BJ (cell line): ENCODE data around the gene HP. TPM values are rescaled to one million over a fixed set of nuclear protein-coding genes. Genes with fewer than 3 reads are reported as not detected.
A peak's percentile ranks its signal among the peaks of the same experiment; 100 is the strongest.

Experiments
- CTCF ChIA-PET: fragments of 350-600 bp; formaldehyde crosslinking; extraction: SDS; loops from one replicate; lab custom pipeline; 2021; ENCODE audit warnings: antibody characterized with exemption, inconsistent platforms; lab: Yijun Ruan, JAX
- POLR2A ChIA-PET: fragments of 300-600 bp; sonication (Branson Sonifier 250); formaldehyde crosslinking; extraction: SDS; loops from one replicate; lab custom pipeline; 2021; ENCODE audit warnings: antibody characterized with exemption; lab: Charles Lee
- DNase-seq: peaks from one replicate; pipeline ENCODE4 v3.0.0-alpha.2; 2011; ENCODE audit warnings: low read depth
- H3K27me3 ChIP-seq: 2 replicates; pipeline ENCODE4 v1.6.0; 2011; ENCODE audit warnings: low read length; ENCODE audit not compliant: control insufficient read depth, insufficient read depth
- H3K36me3 ChIP-seq: 2 replicates; pipeline ENCODE4 v1.5.1; 2011; ENCODE audit warnings: low read length; ENCODE audit not compliant: control insufficient read depth, insufficient read depth
- H3K4me3 ChIP-seq: 2 replicates; pipeline ENCODE4 v1.5.1; 2011; ENCODE audit warnings: low read depth, mild to moderate bottlenecking, control low read depth, low read length
- CTCF ChIP-seq: IDR thresholded peaks from 2 replicates; pipeline ENCODE4 v1.5.1; 2011; ENCODE audit warnings: low read depth, mild to moderate bottlenecking, control low read depth, inconsistent platforms, low read length, moderate library complexity; ENCODE audit not compliant: insufficient read depth
- polyA plus RNA-seq: library from polyadenylated mRNA; depleted of rRNA; stranded (reverse); fragments of >200 nt; gene quantifications from 2 replicates; pipeline ENCODE4 v1.2.3, GENCODE V29; 2011

Gene HP
- polyA plus RNA-seq, 1 experiment, result not detected

DNA sequence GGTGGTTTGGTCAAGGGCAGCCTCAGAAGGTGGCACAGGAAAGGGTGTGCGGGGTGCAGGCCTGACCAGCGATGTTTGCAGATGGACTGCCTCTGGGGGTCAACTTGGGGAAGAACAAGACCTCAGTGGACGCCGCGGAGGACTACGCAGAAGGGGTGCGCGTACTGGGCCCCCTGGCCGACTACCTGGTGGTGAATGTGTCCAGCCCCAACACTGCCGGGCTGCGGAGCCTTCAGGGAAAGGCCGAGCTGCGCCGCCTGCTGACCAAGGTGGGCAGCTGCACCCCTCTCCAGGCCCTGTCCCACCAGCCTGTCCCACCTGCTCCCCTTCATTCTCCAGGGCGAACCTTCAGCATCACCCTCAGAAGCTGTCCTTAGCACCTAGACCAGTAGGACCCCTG is 33.3 kb upstream of the HP start:
- ChIA-PET CTCF (interaction anchor here (0.8 kb wide), 1 partner anchor 15 kb away, joined by 4 read pairs; no protein-coding TSS in a partner anchor), POLR2A (no interaction called here)
- H3K36me3 ChIP-seq, result peaks cover 5% of the 10 kb centered on the region; the same call in 1 of the 2 replicates
- H3K27me3 ChIP-seq, result no peaks in the 10 kb centered on the region
- no peak overlapping the region for H3K4me3 ChIP-seq
- peak; percentile 46 for TF ChIP-seq CTCF
- DNase-seq, result no peak

GRCh38 chr16:72022127-72022526 is 32.2 kb upstream of the HP start:
- ChIA-PET POLR2A (no interaction called here), CTCF (no interaction called here)
- no peak for TF ChIP-seq CTCF
- no peak for DNase-seq
- Histone ChIP-seq H3K4me3 (no peak overlapping the region), H3K36me3 (peaks cover 5% of the 10 kb centered on the region; the same call in 1 of the 2 replicates), H3K27me3 (no peaks in the 10 kb centered on the region)

DNA sequence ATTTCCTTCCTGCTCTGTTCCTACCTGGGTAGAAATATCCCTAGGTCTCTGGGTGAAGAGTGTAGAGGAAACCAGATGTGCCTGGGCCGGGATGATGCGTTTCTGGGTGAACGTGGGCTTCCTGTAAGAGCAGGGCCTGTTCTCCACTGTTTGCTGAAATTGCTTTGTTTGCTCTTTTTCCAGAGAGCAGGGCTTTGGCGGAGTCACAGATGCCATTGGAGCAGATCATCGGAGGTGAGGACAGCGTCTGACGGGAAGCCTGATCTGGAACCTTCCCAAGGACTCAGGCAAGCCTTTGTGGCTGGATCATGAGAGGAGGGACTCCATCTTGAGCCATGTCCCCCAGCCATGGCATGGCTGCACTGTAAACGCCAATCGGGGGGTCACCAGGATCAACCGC is 30.3 kb upstream of the HP start:
- POLR2A ChIA-PET, result no interaction called here
- no peak for DNase-seq
- Histone ChIP-seq H3K36me3 (peaks cover 3% of the 10 kb centered on the region; the same call in 1 of the 2 replicates), H3K27me3 (no peaks in the 10 kb centered on the region), H3K4me3 (no peak overlapping the region)
- CTCF ChIA-PET, result no interaction called here
- TF ChIP-seq CTCF, result no peak

DNA sequence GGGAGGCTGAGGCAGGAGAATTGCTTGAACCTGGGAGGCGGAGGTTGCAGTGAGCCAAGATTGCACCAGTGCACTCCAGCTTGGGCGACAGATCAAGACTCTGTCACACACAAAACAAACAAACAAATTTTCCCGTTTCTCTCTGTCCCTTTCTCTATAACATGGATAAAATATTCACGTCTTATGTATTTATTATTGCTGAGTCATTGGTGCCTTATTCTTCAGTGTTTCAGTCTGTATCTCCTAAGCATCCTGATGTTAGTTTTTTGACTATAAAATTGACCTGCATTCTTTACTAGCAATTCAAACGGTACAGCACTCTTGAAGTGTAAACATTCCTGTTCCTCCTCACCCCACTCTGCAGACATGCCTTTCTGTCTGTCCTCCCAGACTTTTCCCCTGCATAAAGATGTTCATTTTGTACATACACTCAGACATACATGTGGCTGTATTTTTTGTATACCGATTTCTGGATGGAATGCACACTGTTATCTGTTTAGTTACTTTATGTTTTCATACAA is 29.4 kb upstream of the HP start:
- TF ChIP-seq CTCF, result no peak
- Histone ChIP-seq H3K27me3 (no peaks in the 10 kb centered on the region), H3K4me3 (no peak overlapping the region), H3K36me3 (peaks cover 3% of the 10 kb centered on the region; the same call in 1 of the 2 replicates)
- no peak for DNase-seq
- CTCF ChIA-PET, result no interaction called here
- POLR2A ChIA-PET, result no interaction called here

GRCh38 chr16:72025404-72026114 is 28.7 kb upstream of the HP start:
- TF ChIP-seq CTCF, result no peak
- no peak for DNase-seq
- Histone ChIP-seq H3K27me3 (no peaks in the 10 kb centered on the region), H3K36me3 (peaks cover 3% of the 10 kb centered on the region; the same call in 1 of the 2 replicates), H3K4me3 (no peak overlapping the region)
- ChIA-PET CTCF (no interaction called here), POLR2A (no interaction called here)
